K562 (cell line): ENCODE results near the gene C22orf39. TPM values are rescaled to one million over a fixed set of nuclear protein-coding genes. Genes with fewer than 3 reads are reported as not detected.

Experiments used
- ETV1 ChIP-seq: fragments of 450-650 bp; conservative IDR thresholded peaks from 2 replicates; pipeline ENCODE4 v1.6.1; 2016; ENCODE audit warnings: missing genetic modification characterization, control low read depth, low read depth, missing compliant biosample characterization
- GTF2E2 ChIP-seq: fragments of 200-800 bp; sonication (Bioruptor generic); IDR thresholded peaks from 2 replicates; pipeline ENCODE4 v1.6.1; 2016; ENCODE audit warnings: missing genetic modification characterization, missing compliant biosample characterization
- HDGF ChIP-seq: fragments of 450-650 bp; IDR thresholded peaks from 2 replicates; pipeline ENCODE4 v1.6.1; 2016
- HES1 ChIP-seq: fragments of 450-650 bp; IDR thresholded peaks from 2 replicates; pipeline ENCODE4 v1.6.1; 2016; ENCODE audit warnings: low read depth, mild to moderate bottlenecking, moderate library complexity
- ILF3 ChIP-seq: fragments of 450-650 bp; IDR thresholded peaks from 2 replicates; pipeline ENCODE4 v1.6.1; 2018; ENCODE audit warnings: antibody characterized with exemption, mild to moderate bottlenecking, moderate library complexity, borderline replicate concordance
- MCM5 ChIP-seq: fragments of 450-650 bp; IDR thresholded peaks from 2 replicates; pipeline ENCODE4 v1.6.1; 2016; ENCODE audit warnings: low read depth
- MCM7 ChIP-seq, 2 experiments: fragments of 450-650 bp; IDR thresholded peaks; 2 replicates each; pipeline ENCODE4 v1.6.1; 2016 to 2018
- MEIS2 ChIP-seq: fragments of 450-650 bp; IDR thresholded peaks from 2 replicates; pipeline ENCODE4 v1.6.1; 2014; ENCODE audit warnings: mild to moderate bottlenecking; ENCODE audit not compliant: partially characterized antibody
- MYBL2 ChIP-seq, 2 experiments: fragments of 450-650 bp in 1 of 2; sonication (generic) in 1 of 2; formaldehyde crosslinking in 1 of 2; IDR thresholded peaks; 2 replicates each; pipeline versions ENCODE4 v1.6.1 to v1.8.1; 2017 to 2022; ENCODE audit warnings: borderline replicate concordance in 1 of 2, inconsistent platforms in 1 of 2, low read depth in 1 of 2, mild to moderate bottlenecking in 1 of 2, missing genetic modification reagents in 1 of 2, moderate library complexity in 1 of 2
- NBN ChIP-seq: fragments of 450-650 bp; IDR thresholded peaks from 2 replicates; pipeline ENCODE4 v1.6.1; 2016; ENCODE audit warnings: low read depth, mild to moderate bottlenecking
- NCOA6 ChIP-seq: fragments of 450-650 bp; IDR thresholded peaks from 2 replicates; pipeline ENCODE4 v1.6.1; 2017; ENCODE audit warnings: mild to moderate bottlenecking
- PTBP1 ChIP-seq: fragments of 200-400 bp; formaldehyde crosslinking; IDR thresholded peaks from 2 replicates; pipeline ENCODE4 v1.6.1; 2017; ENCODE audit warnings: low read depth, low read length
- PTRF ChIP-seq: fragments of 450-650 bp; IDR thresholded peaks from 2 replicates; pipeline ENCODE4 v1.6.1; 2016; ENCODE audit warnings: mild to moderate bottlenecking, missing genetic modification characterization, missing compliant biosample characterization
- SMAD2 ChIP-seq: fragments of 150-350 bp; IDR thresholded peaks from 2 replicates; pipeline ENCODE4 v1.6.1; 2014; ENCODE audit warnings: low read depth, mild to moderate bottlenecking, low read length
- TAF9B ChIP-seq: fragments of 450-650 bp; IDR thresholded peaks from 2 replicates; pipeline ENCODE4 v1.6.1; 2018; ENCODE audit warnings: mild to moderate bottlenecking; ENCODE audit not compliant: partially characterized antibody
- TCFL5 ChIP-seq: fragments of 250-450 bp; sonication (Bioruptor Pico); conservative IDR thresholded peaks from 2 replicates; pipeline ENCODE4 v1.6.1; 2021; ENCODE audit warnings: mild to moderate bottlenecking, moderate library complexity, matching md5 sums
- ZBTB33 ChIP-seq: sonication (generic); formaldehyde crosslinking; IDR thresholded peaks from 2 replicates; pipeline ENCODE4 v1.8.1; 2023; ENCODE audit warnings: mild to moderate bottlenecking, missing genetic modification reagents
- ZNF407 ChIP-seq: fragments of 450-650 bp; IDR thresholded peaks from 2 replicates; pipeline ENCODE4 v1.6.1; 2016; ENCODE audit warnings: low read depth
- polyA plus RNA-seq, 8 experiments: library from polyadenylated mRNA; depleted of rRNA in 4 of 8; stranded (reverse) in 5 of 8; unstranded in 3 of 8; fragments of >200 nt; fragmentation: Nextera tagmentation in 2 of 8; fragmentation: Illumina TruSeq in 1 of 8; extraction: Ambion mirVana in 2 of 8; extraction: Trizol in 1 of 8; gene quantifications; 2 replicates each; pipeline versions ENCODE4 v1.2.1 to v1.2.3, GENCODE V29; 2011 to 2014; ENCODE audit warnings: inconsistent platforms in 1 of 8, missing spikeins in 1 of 8
- total RNA-seq, 7 experiments: library from RNA; depleted of rRNA in 6 of 7; stranded (reverse); fragments of >200 nt in 6 of 7; fragmentation: Illumina TruSeq in 2 of 7; extraction: Trizol in 2 of 7; gene quantifications; 2 replicates each; pipeline versions ENCODE4 v1.2.1 to v1.2.3, GENCODE V29; 2011 to 2021; ENCODE audit warnings: low replicate concordance in 1 of 7

C22orf39 gene
- total and polyA plus RNA-seq, 9 of the 15 experiments (the other 6 are each of a cell fraction or from before 2014, with no cell fraction given) = 20.4 to 139 (median 66.8) TPM

- TF ChIP-seq ZNF407 = no peak
- TF ChIP-seq SMAD2 = no peak
- no peak for TF ChIP-seq PTBP1
- TF ChIP-seq MCM5 = no peak
- TF ChIP-seq TAF9B = no peak
- TF ChIP-seq ZBTB33 (CRISPR knock-in tag) = no peak
- no peak for TF ChIP-seq ILF3
- TF ChIP-seq HES1 = no peak
- no peak for TF ChIP-seq MCM7 (IDR thresholded peaks at IDR 0.05)
- TF ChIP-seq GTF2E2 (tag) = no peak
- TF ChIP-seq MYBL2 (IDR thresholded peaks at IDR 0.05; ENCODE audit: low read depth) = no peak
- no peak for TF ChIP-seq MYBL2 (CRISPR knock-in tag; IDR thresholded peaks at IDR 0.05; ENCODE audit: borderline replicate concordance)
- TF ChIP-seq HDGF = no peak
- TF ChIP-seq ETV1 (tag) = peak; percentile 100
- TF ChIP-seq NBN = no peak
- no peak for TF ChIP-seq TCFL5 (CRISPR knock-in tag)
- no peak for TF ChIP-seq MEIS2
- TF ChIP-seq PTRF (tag) = no peak
- TF ChIP-seq NCOA6 = no peak
Observed at GRCh38 chr22:19478901-19479354, 31.4 kb upstream of the C22orf39 start, which contains the start of gene UFD1 (continued).
